BE2C (cell line): ENCODE data around the gene GABRR2. TPM values are rescaled to one million over a fixed set of nuclear protein-coding genes. Genes with fewer than 3 reads are reported as not detected.

ENCODE experiments used
- DNase-seq: peaks from one replicate; pipeline ENCODE4 v3.0.0-alpha.2; 2020
- H3K27me3 ChIP-seq: fragments of 250-450 bp; sonication (Bioruptor Pico); 2 replicates; pipeline ENCODE4 v1.5.1; 2020; ENCODE audit warnings: mild to moderate bottlenecking
- H3K36me3 ChIP-seq: fragments of 250-450 bp; sonication (Bioruptor Pico); 2 replicates; pipeline ENCODE4 v1.5.1; 2020; ENCODE audit warnings: mild to moderate bottlenecking
- H3K4me1 ChIP-seq: fragments of 250-450 bp; sonication (Bioruptor Pico); 2 replicates; pipeline ENCODE4 v1.5.1; 2020
- H3K4me3 ChIP-seq: 2 replicates; pipeline ENCODE4 v1.5.1; 2011; ENCODE audit warnings: low read depth, low read length
- H3K9me3 ChIP-seq: fragments of 250-450 bp; sonication (Bioruptor Pico); 2 replicates; pipeline ENCODE4 v1.5.1; 2020
- CTCF ChIP-seq: IDR thresholded peaks from 2 replicates; pipeline ENCODE4 v1.5.1; 2012; ENCODE audit warnings: mild to moderate bottlenecking, low read depth, low read length
- polyA plus RNA-seq: library from polyadenylated mRNA; unstranded; fragments of >200 nt; gene quantifications from one replicate; pipeline ENCODE4 v1.2.1, GENCODE V29; 2012; ENCODE audit warnings: low read depth, missing spikeins; ENCODE audit not compliant: insufficient read length, insufficient read depth

The GABRR2 gene
- not detected for polyA plus RNA-seq

GRCh38 chr6:89315249-89315885 lies at the start of gene GABRR2:
Gene GABRR2, minus strand, starts transcription at chr6:89315299. Its CDS starts 134 bp downstream, at chr6:89315165.
- no peaks in the 10 kb centered on the region for H3K36me3 ChIP-seq
- no peaks in the 10 kb centered on the region for H3K9me3 ChIP-seq
- no peaks in the 10 kb centered on the region for H3K27me3 ChIP-seq
- DNase-seq: no peak
- H3K4me3 ChIP-seq: no peak within 1 kb of the TSS
- no peak for TF ChIP-seq CTCF
- peaks cover 4% of the 10 kb centered on the region for H3K4me1 ChIP-seq

GRCh38 chr6:89364586-89364985 lies 49.5 kb upstream of the GABRR2 start:
- Histone ChIP-seq H3K36me3 (no peaks in the 10 kb centered on the region; the same call in 1 of the 2 replicates), H3K27me3 (no peaks in the 10 kb centered on the region), H3K9me3 (no peaks in the 10 kb centered on the region), H3K4me3 (no peak overlapping the region), H3K4me1 (no peaks in the 10 kb centered on the region)
- DNase-seq: no peak
- TF ChIP-seq CTCF: no peak

GRCh38 chr6:89361171-89361570 lies 46.1 kb upstream of the GABRR2 start:
- no peaks in the 10 kb centered on the region; the same call in 1 of the 2 replicates for H3K36me3 ChIP-seq
- no peaks in the 10 kb centered on the region for H3K27me3 ChIP-seq
- no peak for DNase-seq
- no peak for TF ChIP-seq CTCF
- H3K4me1 ChIP-seq: no peaks in the 10 kb centered on the region
- no peak overlapping the region for H3K4me3 ChIP-seq
- H3K9me3 ChIP-seq: no peaks in the 10 kb centered on the region

- no peak for DNase-seq
- Histone ChIP-seq H3K36me3 (no peaks in the 10 kb centered on the region; the same call in 1 of the 2 replicates), H3K4me1 (no peaks in the 10 kb centered on the region), H3K4me3 (no peak overlapping the region), H3K9me3 (no peaks in the 10 kb centered on the region), H3K27me3 (no peaks in the 10 kb centered on the region)
- no peak for TF ChIP-seq CTCF
These were observed 45.4 kb upstream of the GABRR2 start for GRCh38 chr6:89360415-89360999.

- Histone ChIP-seq H3K4me1 (no peaks in the 10 kb centered on the region), H3K27me3 (no peaks in the 10 kb centered on the region), H3K9me3 (no peaks in the 10 kb centered on the region), H3K36me3 (no peaks in the 10 kb centered on the region; the same call in 1 of the 2 replicates), H3K4me3 (no peak overlapping the region)
- DNase-seq: no peak
- TF ChIP-seq CTCF: no peak
These were observed 44.5 kb upstream of the GABRR2 start for GRCh38 chr6:89359561-89359960.

GRCh38 chr6:89357390-89357789 lies 42.3 kb upstream of the GABRR2 start:
- Histone ChIP-seq H3K4me3 (no peak overlapping the region), H3K27me3 (no peaks in the 10 kb centered on the region), H3K4me1 (no peaks in the 10 kb centered on the region), H3K36me3 (no peaks in the 10 kb centered on the region; the same call in 1 of the 2 replicates), H3K9me3 (no peaks in the 10 kb centered on the region)
- TF ChIP-seq CTCF: no peak
- DNase-seq: no peak
